ENCODE results near the gene INAFM2.

INAFM2 gene

DNA sequence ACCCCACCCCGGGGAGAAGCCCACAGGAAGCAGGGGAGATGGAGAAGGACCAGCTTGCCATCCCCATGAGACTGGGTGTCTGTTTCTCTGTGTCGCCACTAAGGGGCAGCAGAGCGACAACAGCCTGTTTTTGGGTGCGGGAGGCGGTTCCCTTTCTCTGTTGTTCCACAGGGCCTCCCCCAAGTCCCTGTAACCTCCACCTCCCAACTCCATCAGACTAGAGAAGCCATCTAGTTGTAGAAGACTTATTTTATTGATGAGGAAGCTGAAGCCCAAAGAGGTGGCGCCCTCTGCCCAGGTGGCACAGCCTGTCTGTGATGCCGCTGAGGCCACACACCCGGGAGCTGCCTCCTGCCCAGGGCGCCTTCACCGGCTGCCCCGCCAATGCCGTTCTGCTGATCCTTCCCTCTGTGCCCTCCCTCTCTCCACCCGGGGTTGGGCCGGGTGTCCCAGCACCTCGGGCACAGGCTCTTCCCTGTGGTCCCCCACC lies 21.2 kb downstream of the INAFM2 start:
- DNase-seq (ENCODE audit: low spot score), result peak; percentile 37

GRCh38 chr15:40345225-40345866 lies 21.9 kb downstream of the INAFM2 start:
- DNase-seq (ENCODE audit: low spot score), result no peak

- DNase-seq (ENCODE audit: low spot score), result no peak
Measured at GRCh38 chr15:40345867-40346578, 22.5 kb downstream of the INAFM2 start.

GRCh38 chr15:40346579-40347558 lies 23.4 kb downstream of the INAFM2 start:
- DNase-seq (ENCODE audit: low spot score), result no peak

GRCh38 chr15:40347559-40348473 lies 24.3 kb downstream of the INAFM2 start:
- DNase-seq (ENCODE audit: low spot score), result no peak

- no peak for DNase-seq (ENCODE audit: low spot score)
Measured at GRCh38 chr15:40348474-40348870, 25.0 kb downstream of the INAFM2 start.

GRCh38 chr15:40349163-40349562 lies 25.7 kb downstream of the INAFM2 start:
- no peak for DNase-seq (ENCODE audit: low spot score)

DNA sequence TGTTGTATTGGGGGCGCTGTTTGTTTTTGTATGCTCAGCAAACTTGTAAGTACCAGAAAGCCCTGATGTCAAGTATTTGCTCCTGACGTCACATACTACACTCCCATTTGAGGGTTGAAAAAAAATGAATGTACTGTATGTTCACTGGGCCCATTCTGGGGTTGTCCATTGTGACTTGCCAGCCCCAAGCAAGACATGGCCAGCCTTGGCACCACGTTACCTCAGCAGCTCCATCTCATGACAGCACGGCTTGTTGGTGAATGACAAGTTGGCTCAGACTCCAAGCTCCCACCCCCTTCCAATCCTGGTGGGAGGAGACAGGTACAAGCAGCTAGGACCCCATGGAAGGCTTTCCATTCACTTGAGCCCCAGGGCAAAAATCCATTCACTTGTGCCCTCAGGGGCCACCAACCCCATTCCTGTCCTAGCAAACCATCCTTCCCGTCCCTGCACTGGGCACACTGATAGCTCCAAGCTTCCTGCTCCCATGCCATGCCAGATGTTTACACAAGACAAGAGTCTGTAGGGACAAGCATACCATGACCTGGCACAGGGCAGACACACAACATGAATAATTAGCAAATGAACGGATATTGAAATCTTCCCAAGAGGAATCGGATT lies 28.9 kb downstream of the INAFM2 start:
- DNase-seq (ENCODE audit: low spot score), result no peak

- DNase-seq (ENCODE audit: low spot score), result no peak
Measured at GRCh38 chr15:40353697-40354096, 30.2 kb downstream of the INAFM2 start.

- DNase-seq (ENCODE audit: low spot score), result no peak
Measured at GRCh38 chr15:40354408-40355171, 31.1 kb downstream of the INAFM2 start.

DNA sequence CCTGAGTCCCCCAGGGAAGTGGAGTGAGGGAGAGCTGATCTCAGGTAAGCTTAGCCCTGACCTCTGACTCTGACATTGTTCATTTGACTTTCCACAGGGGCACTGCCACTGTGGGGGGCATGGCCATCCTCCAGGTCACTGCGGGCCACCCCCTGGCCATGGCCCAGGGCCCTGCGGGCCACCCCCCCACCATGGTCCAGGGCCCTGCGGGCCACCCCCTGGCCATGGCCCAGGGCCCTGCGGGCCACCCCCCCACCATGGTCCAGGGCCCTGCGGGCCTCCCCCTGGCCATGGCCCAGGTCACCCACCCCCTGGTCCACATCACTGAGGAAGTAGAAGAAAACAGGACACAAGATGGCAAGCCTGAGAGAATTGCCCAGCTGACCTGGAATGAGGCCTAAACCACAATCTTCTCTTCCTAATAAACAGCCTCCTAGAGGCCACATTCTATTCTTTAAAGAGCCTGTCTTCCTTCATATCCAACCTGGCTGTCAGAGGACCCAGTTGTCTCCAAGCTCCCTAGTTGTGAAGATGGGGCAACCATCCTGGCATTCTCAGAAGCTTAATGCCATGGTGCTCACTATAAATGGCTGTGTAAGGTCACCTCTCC lies 32.6 kb downstream of the INAFM2 start:
- DNase-seq (ENCODE audit: low spot score), result no peak

- DNase-seq (ENCODE audit: low spot score), result no peak
Measured at GRCh38 chr15:40357246-40357645, 33.8 kb downstream of the INAFM2 start.

- peak; percentile 80 for DNase-seq (ENCODE audit: low spot score)
Measured at GRCh38 chr15:40357723-40358470, 34.4 kb downstream of the INAFM2 start, which contains the start of gene DISP2. Gene DISP2, plus strand, starts transcription at chr15:40358219. Its CDS starts 103 bp downstream, at chr15:40358322.

DNA sequence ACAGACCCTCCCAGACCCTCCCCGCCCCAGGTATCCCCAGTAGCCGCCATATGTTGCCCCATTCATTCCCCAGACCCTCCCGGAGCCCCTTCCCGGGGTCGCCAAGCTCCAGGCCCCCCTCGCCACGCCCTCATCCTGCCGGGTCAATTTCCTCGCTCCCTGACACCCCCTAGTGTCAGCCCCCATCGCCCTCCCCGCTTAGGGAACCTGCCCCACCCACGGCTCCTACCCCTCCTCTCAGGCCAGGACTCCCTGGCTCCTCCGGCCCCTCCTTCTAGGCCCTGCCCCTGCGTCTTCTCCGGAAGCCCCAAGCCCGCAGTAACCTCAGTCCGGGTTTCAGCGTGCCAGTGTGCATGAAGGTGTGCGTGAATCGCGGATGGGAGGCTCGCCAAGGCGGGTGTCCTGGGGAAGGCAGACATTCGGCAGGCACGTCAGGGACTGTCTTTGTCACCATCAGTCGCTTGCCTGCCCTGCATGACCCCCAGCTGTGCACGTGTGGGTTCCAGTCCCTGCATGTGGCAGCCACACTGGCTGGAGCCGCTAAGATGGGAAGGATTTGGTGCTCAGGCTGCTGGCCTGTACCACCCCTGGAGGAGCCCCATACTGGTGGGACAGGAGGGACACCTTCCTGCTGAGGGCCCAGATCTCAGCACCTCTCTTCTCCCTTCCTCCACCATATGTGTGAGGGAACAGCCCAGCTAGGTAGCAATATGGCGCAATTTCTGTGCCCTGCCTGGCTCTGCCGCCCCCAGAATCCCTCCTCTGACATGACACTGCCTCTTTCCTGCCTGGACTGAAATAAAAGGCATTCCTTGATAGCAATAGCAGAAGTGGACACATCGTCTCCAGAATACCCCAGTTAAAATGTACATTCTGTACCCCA lies 35.2 kb downstream of the INAFM2 start:
- DNase-seq (ENCODE audit: low spot score), result no peak

DNA sequence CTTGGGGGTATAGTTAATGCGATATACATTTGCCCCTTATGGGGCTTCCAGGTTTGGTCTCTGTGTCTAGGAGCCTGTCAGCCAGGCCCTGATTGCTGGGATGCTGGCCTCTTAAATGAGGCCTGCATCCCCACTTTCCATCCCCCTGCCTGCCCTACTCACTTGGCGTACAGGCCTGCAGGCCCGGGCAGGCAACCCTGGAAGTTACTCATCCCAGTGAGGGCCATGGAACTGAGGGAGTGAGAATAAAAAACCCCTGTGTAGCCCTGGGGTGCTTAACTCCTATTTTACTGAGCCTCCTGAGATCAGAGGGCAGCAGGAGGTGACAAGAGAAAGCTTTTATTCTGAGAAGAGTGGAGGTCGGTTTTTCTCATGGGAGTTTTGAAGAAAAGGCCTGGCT lies 36.5 kb downstream of the INAFM2 start:
- DNase-seq (ENCODE audit: low spot score), result no peak

GRCh38 chr15:40361640-40362039 lies 38.1 kb downstream of the INAFM2 start:
- no peak for DNase-seq (ENCODE audit: low spot score)

GRCh38 chr15:40363611-40364010 lies 40.1 kb downstream of the INAFM2 start:
- no peak for DNase-seq (ENCODE audit: low spot score)

DNA sequence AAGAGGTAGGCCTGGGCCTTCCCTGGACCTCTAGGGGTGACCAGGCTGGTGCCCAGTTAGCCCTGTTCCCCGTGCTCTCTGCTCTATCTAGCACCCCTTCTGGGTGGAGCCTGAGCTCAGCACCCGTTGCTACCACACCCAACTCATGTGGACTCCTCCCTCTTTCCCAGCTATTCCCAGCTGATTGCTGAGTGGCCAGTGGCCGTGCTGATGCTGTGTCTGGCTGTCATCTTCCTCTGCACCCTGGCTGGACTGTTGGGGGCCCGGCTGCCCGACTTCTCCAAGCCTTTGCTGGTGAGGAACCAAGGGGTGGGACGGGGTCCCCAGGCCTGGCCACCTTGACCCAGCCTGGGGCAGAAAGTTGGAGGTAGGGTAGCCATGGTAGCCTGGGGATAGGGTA lies 40.8 kb downstream of the INAFM2 start:
- no peak for DNase-seq (ENCODE audit: low spot score)
